Measurements from ENCODE around the gene STK35. TPM values are rescaled to one million over a fixed set of nuclear protein-coding genes. Genes with fewer than 3 reads are reported as not detected.

Gene STK35
- total RNA-seq, 1 experiment from 2014 or later: 38.2 TPM

GRCh38 chr20:2128542-2128941, 26.9 kb downstream of the STK35 start:
- Histone ChIP-seq H3K4me1 (ENCODE audit: insufficient read depth, low read length, poor library complexity, severe bottlenecking) (peaks cover 5% of the 10 kb centered on the region), H3K27me3 (replicated peaks; ENCODE audit: insufficient read depth, low read depth, low read length, poor library complexity) (no peaks in the 10 kb centered on the region), H3K27ac (ENCODE audit: low read depth, low read length, poor library complexity, severe bottlenecking) (no peak overlapping the region), H3K9me3 (ENCODE audit: low read depth, low read length, poor library complexity, severe bottlenecking) (no peaks in the 10 kb centered on the region), H3K4me3 (ENCODE audit: low read depth, low read length, poor library complexity, severe bottlenecking) (no peak overlapping the region), H3K36me3 (ENCODE audit: insufficient read depth, low read length, poor library complexity, severe bottlenecking) (no peaks in the 10 kb centered on the region)
- no peak for DNase-seq (ENCODE audit: low spot score)
- intact Hi-C loops (cut with micrococcal nuclease; ENCODE audit: unreplicated experiment): no loop called here
- ChIA-PET POLR2A (ENCODE audit: low non-redundant PET) (no interaction called here), CTCF (no interaction called here)
- no TSS peak for BruUV-seq (replicated peaks)
- TF ChIP-seq CTCF (conservative IDR thresholded peaks at IDR 0.05; ENCODE audit: low read depth, low read length) (no peak), EZH2 (IDR thresholded peaks at IDR 0.05; ENCODE audit: borderline replicate concordance, low read depth, low read length, poor library complexity, severe bottlenecking) (no peak)

- H3K4me3 ChIP-seq (ENCODE audit: low read depth, low read length, poor library complexity, severe bottlenecking): no peak overlapping the region
- no peaks in the 10 kb centered on the region for H3K36me3 ChIP-seq (ENCODE audit: insufficient read depth, low read length, poor library complexity, severe bottlenecking)
- POLR2A ChIA-PET (ENCODE audit: low non-redundant PET): no interaction called here
- peaks cover 5% of the 10 kb centered on the region for H3K4me1 ChIP-seq (ENCODE audit: insufficient read depth, low read length, poor library complexity, severe bottlenecking)
- no peaks in the 10 kb centered on the region for H3K9me3 ChIP-seq (ENCODE audit: low read depth, low read length, poor library complexity, severe bottlenecking)
- intact Hi-C loops (cut with micrococcal nuclease; ENCODE audit: unreplicated experiment): no loop called here
- H3K27ac ChIP-seq (ENCODE audit: low read depth, low read length, poor library complexity, severe bottlenecking): peak overlapping the region; percentile 5
- no TSS peak for BruUV-seq (replicated peaks)
- no peaks in the 10 kb centered on the region for H3K27me3 ChIP-seq (replicated peaks; ENCODE audit: insufficient read depth, low read depth, low read length, poor library complexity)
- DNase-seq (ENCODE audit: low spot score): no peak
- CTCF ChIA-PET: no interaction called here
- no peak for TF ChIP-seq CTCF (conservative IDR thresholded peaks at IDR 0.05; ENCODE audit: low read depth, low read length)
Observed at GRCh38 chr20:2130062-2130591, 28.5 kb downstream of the STK35 start.

- Histone ChIP-seq H3K27me3 (replicated peaks; ENCODE audit: insufficient read depth, low read depth, low read length, poor library complexity) (no peaks in the 10 kb centered on the region), H3K9me3 (ENCODE audit: low read depth, low read length, poor library complexity, severe bottlenecking) (no peaks in the 10 kb centered on the region), H3K27ac (ENCODE audit: low read depth, low read length, poor library complexity, severe bottlenecking) (no peak overlapping the region), H3K36me3 (ENCODE audit: insufficient read depth, low read length, poor library complexity, severe bottlenecking) (no peaks in the 10 kb centered on the region), H3K4me1 (ENCODE audit: insufficient read depth, low read length, poor library complexity, severe bottlenecking) (peaks cover 5% of the 10 kb centered on the region), H3K4me3 (ENCODE audit: low read depth, low read length, poor library complexity, severe bottlenecking) (no peak overlapping the region)
- CTCF ChIA-PET: no interaction called here
- DNase-seq (ENCODE audit: low spot score): no peak
- no TSS peak for BruUV-seq (replicated peaks)
- POLR2A ChIA-PET (ENCODE audit: low non-redundant PET): no interaction called here
- intact Hi-C loops (cut with micrococcal nuclease; ENCODE audit: unreplicated experiment): no loop called here
- TF ChIP-seq CTCF (conservative IDR thresholded peaks at IDR 0.05; ENCODE audit: low read depth, low read length) (no peak), EZH2 (IDR thresholded peaks at IDR 0.05; ENCODE audit: borderline replicate concordance, low read depth, low read length, poor library complexity, severe bottlenecking) (no peak)
Observed at GRCh38 chr20:2130683-2131082, 29.1 kb downstream of the STK35 start.

Data from A673 (cell line).